ENCODE measurements around the gene KSR1. TPM values are rescaled to one million over a fixed set of nuclear protein-coding genes. Genes with fewer than 3 reads are reported as not detected.

Gene KSR1
- total RNA-seq, 1 donor from 2014 or later, result 122 TPM

- Mint-ChIP-seq H3K4me1 (ENCODE audit: low read depth) (no peaks in the 10 kb centered on the region), H3K36me3 (ENCODE audit: low read depth) (no peaks in the 10 kb centered on the region), H3K27me3 (ENCODE audit: insufficient read depth) (peaks cover 3% of the 10 kb centered on the region), H3K4me3 (no peak overlapping the region), H3K9me3 (no peaks in the 10 kb centered on the region), H3K27ac (no peak overlapping the region)
- intact Hi-C loops (cut with micrococcal nuclease), result no loop called here
- DNase-seq (ENCODE audit: low spot score), result no peak
Measured at GRCh38 chr17:27674335-27674734, 218.1 kb downstream of the KSR1 start.

Other genes starting within 250 kb of the KSR1 start
- gene WSB1, start 162.3 kb upstream of the KSR1 start, total RNA-seq, result 90.3 and 102 TPM in 2 replicates
- gene LGALS9, start 174.7 kb downstream of the KSR1 start, total RNA-seq, result 38.4 and 39.7 TPM in 2 replicates